ENCODE data around the gene GPD1L.
A peak's percentile ranks its signal among the peaks of the same experiment; 100 is the strongest.
"Not testable (repeated sequence)": the region's sequence is repeated elsewhere in the genome, so short reads cannot be mapped to it uniquely, and the experiment has no call there.

GPD1L gene

GRCh38 chr3:32106929-32107362 lies 526 bp downstream of the GPD1L start:
- DNase-seq = no peak

GRCh38 chr3:32108224-32108623 lies 1.8 kb downstream of the GPD1L start:
- not testable (repeated sequence) for DNase-seq

GRCh38 chr3:32109256-32109655 lies 2.8 kb downstream of the GPD1L start:
- no peak for DNase-seq

GRCh38 chr3:32110233-32110760 lies 3.9 kb downstream of the GPD1L start:
- no peak for DNase-seq

- no peak for DNase-seq
Observed at GRCh38 chr3:32111560-32111959, 5.1 kb downstream of the GPD1L start.

GRCh38 chr3:32113566-32113965 lies 7.1 kb downstream of the GPD1L start:
- DNase-seq = no peak

GRCh38 chr3:32113981-32114545 lies 7.6 kb downstream of the GPD1L start:
- no peak for DNase-seq

- DNase-seq = peak; percentile 71
Observed at GRCh38 chr3:32114546-32115386, 8.3 kb downstream of the GPD1L start.

- DNase-seq = no peak
Observed at GRCh38 chr3:32117320-32117719, 10.9 kb downstream of the GPD1L start.

- DNase-seq = no peak
Observed at GRCh38 chr3:32118215-32118614, 11.8 kb downstream of the GPD1L start.

GRCh38 chr3:32120471-32120870 lies 14.1 kb downstream of the GPD1L start:
- no peak for DNase-seq

GRCh38 chr3:32121137-32121536 lies 14.7 kb downstream of the GPD1L start:
- no peak for DNase-seq

- no peak for DNase-seq
Observed at GRCh38 chr3:32123620-32124019, 17.2 kb downstream of the GPD1L start.

GRCh38 chr3:32125012-32125411 lies 18.6 kb downstream of the GPD1L start:
- DNase-seq = no peak

- no peak for DNase-seq
Observed at GRCh38 chr3:32126305-32127015, 20.0 kb downstream of the GPD1L start.

- no peak for DNase-seq
Observed at GRCh38 chr3:32127219-32127826, 20.9 kb downstream of the GPD1L start.

GRCh38 chr3:32128936-32129335 lies 22.5 kb downstream of the GPD1L start:
- DNase-seq = no peak

- no peak for DNase-seq
Observed at GRCh38 chr3:32129832-32130231, 23.4 kb downstream of the GPD1L start.

- DNase-seq = no peak
Observed at GRCh38 chr3:32132121-32132520, 25.7 kb downstream of the GPD1L start.

GRCh38 chr3:32132706-32133105 lies 26.3 kb downstream of the GPD1L start:
- DNase-seq = no peak

- DNase-seq = no peak
Observed at GRCh38 chr3:32136703-32137102, 30.3 kb downstream of the GPD1L start.

- no peak for DNase-seq
Observed at GRCh38 chr3:32137870-32138269, 31.4 kb downstream of the GPD1L start.

GRCh38 chr3:32138545-32139104 lies 32.2 kb downstream of the GPD1L start:
- DNase-seq = no peak
